LNCAP (cell line): ENCODE results near the gene RAPGEF6.

Experiments used
- TF ChIP-seq, protein P1 (sequence below): fragments of 450-650 bp; IDR thresholded peaks from 2 replicates; pipeline ENCODE4 v1.5.1; 2017; ENCODE audit warnings: mild to moderate bottlenecking

The RAPGEF6 gene

DNA sequence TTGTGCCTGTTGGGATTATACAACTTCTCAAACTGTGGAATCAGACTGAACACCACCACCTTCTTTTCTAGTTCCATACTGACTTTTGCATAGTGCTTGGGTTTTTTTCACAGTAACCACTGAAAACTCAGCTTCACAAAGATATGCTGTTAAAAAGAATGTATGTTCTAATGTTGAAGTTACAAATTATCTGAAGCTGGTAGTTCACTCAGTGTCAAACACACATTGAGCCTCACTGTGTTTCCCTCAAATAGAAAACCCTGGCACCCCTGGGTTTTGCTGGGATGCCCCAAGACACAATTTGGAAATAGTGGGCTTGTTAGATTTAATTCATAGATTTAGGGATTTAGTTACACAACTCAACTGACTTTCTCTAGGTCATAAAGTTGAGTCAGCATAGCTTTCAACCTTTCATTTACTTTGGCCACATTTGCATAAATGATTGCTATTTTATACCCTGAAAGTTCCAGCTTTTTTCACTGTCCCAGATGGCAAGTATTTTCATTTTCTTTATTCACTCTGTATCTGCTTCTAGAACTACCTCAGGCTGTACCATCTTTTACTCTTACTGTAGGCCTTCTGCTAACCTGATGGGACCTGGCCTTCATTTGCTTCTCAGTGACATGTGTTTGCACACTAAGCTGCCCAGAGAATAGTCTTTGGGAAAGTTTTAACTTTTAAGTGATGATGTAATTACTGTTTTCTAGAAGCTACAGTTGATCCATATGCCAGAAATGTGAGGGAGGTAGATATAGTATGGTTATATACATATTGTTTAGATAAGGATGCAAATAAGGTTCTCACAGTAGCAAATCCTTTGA, 256.1 kb downstream of the RAPGEF6 start:
- TF ChIP-seq, protein P1, sequence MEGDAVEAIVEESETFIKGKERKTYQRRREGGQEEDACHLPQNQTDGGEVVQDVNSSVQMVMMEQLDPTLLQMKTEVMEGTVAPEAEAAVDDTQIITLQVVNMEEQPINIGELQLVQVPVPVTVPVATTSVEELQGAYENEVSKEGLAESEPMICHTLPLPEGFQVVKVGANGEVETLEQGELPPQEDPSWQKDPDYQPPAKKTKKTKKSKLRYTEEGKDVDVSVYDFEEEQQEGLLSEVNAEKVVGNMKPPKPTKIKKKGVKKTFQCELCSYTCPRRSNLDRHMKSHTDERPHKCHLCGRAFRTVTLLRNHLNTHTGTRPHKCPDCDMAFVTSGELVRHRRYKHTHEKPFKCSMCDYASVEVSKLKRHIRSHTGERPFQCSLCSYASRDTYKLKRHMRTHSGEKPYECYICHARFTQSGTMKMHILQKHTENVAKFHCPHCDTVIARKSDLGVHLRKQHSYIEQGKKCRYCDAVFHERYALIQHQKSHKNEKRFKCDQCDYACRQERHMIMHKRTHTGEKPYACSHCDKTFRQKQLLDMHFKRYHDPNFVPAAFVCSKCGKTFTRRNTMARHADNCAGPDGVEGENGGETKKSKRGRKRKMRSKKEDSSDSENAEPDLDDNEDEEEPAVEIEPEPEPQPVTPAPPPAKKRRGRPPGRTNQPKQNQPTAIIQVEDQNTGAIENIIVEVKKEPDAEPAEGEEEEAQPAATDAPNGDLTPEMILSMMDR: no peak

GRCh38 chr5:131377785-131378325, 257.2 kb downstream of the RAPGEF6 start:
- TF ChIP-seq, protein P1: no peak

- TF ChIP-seq, protein P1: no peak
These were observed 257.7 kb downstream of the RAPGEF6 start for GRCh38 chr5:131377346-131377745.

- TF ChIP-seq, protein P1: no peak
These were observed 259.7 kb downstream of the RAPGEF6 start for GRCh38 chr5:131375351-131375750.
